GM21367 (cell line): ENCODE data around the gene MICALL1.

Experiments used
- ATAC-seq: cut with Tn5 transposase; IDR thresholded peaks from one replicate; pipeline ENCODE4 v1.9.1; 2021; ENCODE audit not compliant: unreplicated experiment

The MICALL1 gene

GRCh38 chr22:37982151-37982785 lies 76.2 kb downstream of the MICALL1 start:
- no peak for ATAC-seq

GRCh38 chr22:37982938-37983859 lies 77.1 kb downstream of the MICALL1 start:
- no peak for ATAC-seq

GRCh38 chr22:37983860-37984791 lies 78.0 kb downstream of the MICALL1 start, which contains the start of gene SOX10:
SOX10 (minus strand) TSS chr22:37984555; CDS start chr22:37983784, 771 bp downstream.
- no peak for ATAC-seq

- ATAC-seq: no peak
These were observed 79.0 kb downstream of the MICALL1 start for GRCh38 chr22:37985050-37985585.

- ATAC-seq: no peak
These were observed 79.7 kb downstream of the MICALL1 start for GRCh38 chr22:37985751-37986281.

GRCh38 chr22:37986371-37986770 lies 80.3 kb downstream of the MICALL1 start:
- ATAC-seq: no peak

GRCh38 chr22:37989146-37990045 lies 83.3 kb downstream of the MICALL1 start:
- no peak for ATAC-seq

- no peak for ATAC-seq
These were observed 84.2 kb downstream of the MICALL1 start for GRCh38 chr22:37990301-37990700.

- ATAC-seq: no peak
These were observed 84.8 kb downstream of the MICALL1 start for GRCh38 chr22:37990862-37991261.

GRCh38 chr22:37991731-37992442 lies 85.8 kb downstream of the MICALL1 start:
- ATAC-seq: no peak
